NCI-H748 (cell line): Measurements from ENCODE around the gene ZBED2.
"Not testable (repeated sequence)": the region's sequence is repeated elsewhere in the genome, so short reads cannot be mapped to it uniquely, and the experiment has no call there.

Source experiments
- DNase-seq: peaks from one replicate; lab custom pipeline; 2025; ENCODE audit not compliant: unreplicated experiment; lab: John Stamatoyannopoulos, UW

Gene ZBED2, protein sequence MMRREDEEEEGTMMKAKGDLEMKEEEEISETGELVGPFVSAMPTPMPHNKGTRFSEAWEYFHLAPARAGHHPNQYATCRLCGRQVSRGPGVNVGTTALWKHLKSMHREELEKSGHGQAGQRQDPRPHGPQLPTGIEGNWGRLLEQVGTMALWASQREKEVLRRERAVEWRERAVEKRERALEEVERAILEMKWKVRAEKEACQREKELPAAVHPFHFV

DNA sequence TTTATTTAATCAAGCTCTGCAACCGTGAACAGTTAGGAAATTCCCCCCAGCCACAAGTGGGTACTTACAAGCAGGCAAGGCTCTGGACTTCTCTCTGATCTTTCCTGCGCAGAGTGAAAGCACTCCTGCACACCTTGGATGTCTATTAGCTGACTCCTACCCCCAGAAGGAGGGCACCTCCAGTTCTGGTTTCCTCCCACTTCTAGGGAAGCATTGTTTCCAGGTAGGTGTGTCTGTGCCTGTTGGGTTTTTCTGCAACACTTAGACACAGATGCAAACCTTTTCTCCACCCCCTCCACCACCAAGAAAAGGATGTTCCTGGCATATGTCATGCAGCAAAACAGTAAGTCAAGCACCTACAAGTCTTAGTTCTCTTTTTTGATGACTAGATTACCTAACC lies at the start of gene ZBED2:
Gene ZBED2, minus strand, starts transcription at position 115 of the 400 bp plus-strand sequence. CDS start 1,145 bp downstream, outside the sequence.
- no peak for DNase-seq

- DNase-seq, result no peak
Measured at GRCh38 chr3:111639316-111639715, 44.2 kb upstream of the ZBED2 start.

- no peak for DNase-seq
Measured at GRCh38 chr3:111636366-111636885, 41.3 kb upstream of the ZBED2 start.

DNA sequence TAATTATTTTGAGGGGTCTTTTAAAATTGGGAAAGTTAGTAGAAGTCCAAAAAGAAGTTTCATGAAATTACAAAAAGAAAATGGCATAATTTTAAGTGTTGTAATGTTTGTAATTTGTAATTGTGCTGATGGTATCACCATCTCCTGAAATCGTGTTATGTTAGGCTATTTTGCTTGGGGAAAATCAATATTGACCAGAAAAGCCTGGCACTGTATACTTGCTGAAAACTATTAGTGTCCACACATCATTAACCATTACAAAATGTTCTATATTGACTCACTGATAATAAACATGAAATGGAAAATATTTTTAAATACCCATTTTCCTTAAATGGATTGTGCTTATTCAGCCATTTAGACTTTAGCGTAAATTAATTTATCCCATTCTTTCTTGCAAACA lies 40.3 kb upstream of the ZBED2 start:
- no peak for DNase-seq

DNA sequence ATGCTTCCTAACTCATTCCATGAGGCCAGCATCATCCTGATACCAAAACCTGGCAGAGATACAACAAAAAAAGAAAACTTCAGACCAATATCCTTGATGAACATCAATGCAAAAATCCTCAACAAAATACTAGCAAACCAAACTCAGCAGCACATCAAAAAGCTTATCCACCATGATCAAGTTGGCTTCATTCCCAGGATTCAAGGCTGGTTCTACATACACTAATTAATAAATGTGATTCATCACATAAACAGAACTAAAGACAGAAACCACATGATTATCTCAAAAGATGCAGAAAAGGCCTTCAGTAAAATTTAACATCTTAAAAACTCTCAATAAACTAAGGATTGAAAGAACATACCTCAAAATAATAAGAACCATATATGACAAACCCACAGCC lies 35.5 kb upstream of the ZBED2 start:
- DNase-seq, result not testable (repeated sequence)

DNA sequence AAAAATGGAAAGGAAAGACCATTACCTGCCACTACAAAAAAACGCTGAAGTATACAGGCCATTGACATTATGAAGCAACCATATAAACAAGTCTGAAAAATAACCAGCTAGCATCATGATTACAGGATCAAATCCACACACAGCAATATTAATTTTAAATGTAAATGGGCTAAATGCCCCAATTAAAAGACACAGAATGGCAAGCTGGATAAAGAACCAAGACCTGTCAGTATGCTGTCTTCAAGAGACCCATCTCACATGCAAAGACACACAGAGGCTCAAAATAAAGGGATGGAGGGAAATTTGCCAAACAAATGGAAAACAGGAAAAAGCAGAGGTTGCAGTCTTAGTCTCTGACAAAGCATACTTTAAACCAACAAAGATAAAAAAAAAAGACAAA lies 33.9 kb upstream of the ZBED2 start:
- DNase-seq, result not testable (repeated sequence)

- no peak for DNase-seq
Measured at GRCh38 chr3:111627092-111627491, 31.9 kb upstream of the ZBED2 start.

DNA sequence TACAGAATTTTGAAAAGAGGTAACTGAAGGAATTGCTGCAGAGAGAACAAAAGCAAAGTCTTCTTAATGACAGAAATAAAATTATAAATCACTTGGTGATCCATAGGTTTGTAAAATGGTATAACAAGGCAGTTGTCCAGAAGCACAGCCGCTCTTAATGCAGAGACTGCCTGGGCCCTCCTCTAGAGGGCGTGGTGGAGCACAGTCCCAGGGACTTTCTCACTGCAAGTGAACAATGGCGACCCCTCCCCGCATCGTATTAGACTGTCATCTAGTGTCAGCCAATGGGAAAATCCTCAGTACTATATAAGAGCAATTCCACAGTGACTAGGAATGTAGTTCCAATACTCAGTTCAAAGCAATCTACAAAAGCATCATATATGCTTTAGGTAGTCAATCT lies 26.4 kb upstream of the ZBED2 start:
- DNase-seq, result peak; percentile 10

GRCh38 chr3:111619833-111620232 lies 24.7 kb upstream of the ZBED2 start:
- DNase-seq, result peak; percentile 14

GRCh38 chr3:111618945-111619344 lies 23.8 kb upstream of the ZBED2 start:
- DNase-seq, result no peak

DNA sequence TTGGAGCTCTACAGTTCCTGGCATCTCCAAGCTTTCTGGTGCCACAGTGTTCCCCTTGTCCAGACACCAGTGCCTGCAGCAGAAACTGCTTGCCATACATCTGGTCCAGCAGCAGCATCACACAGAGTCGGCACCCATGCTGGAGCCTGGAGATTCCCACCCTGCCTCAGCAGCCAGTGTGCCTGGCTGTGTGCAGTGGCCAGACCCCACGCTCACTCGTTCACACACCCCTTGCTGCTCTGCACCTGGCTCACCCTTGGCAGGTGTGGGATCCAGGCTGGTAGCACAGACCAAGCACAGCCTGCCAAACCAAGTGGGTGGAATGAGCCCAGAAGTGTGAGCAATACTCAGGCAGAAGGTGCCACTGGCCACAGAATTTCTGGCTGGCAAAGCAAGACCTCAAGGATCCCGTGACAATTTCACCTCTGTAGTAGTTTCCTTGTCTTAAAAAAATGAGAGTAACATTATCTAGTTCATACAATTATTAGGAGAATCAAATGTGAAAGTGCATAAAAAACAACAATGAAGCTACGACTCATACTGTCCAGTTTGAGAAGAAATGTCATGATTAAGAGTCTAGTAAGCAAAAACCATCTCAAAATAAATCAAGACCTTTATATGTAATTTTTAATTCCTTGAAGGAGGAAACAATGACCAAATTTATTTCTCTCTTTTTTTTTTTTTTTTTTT lies 22.9 kb upstream of the ZBED2 start:
- DNase-seq, result no peak

GRCh38 chr3:111617406-111617805 lies 22.3 kb upstream of the ZBED2 start:
- DNase-seq, result no peak

DNA sequence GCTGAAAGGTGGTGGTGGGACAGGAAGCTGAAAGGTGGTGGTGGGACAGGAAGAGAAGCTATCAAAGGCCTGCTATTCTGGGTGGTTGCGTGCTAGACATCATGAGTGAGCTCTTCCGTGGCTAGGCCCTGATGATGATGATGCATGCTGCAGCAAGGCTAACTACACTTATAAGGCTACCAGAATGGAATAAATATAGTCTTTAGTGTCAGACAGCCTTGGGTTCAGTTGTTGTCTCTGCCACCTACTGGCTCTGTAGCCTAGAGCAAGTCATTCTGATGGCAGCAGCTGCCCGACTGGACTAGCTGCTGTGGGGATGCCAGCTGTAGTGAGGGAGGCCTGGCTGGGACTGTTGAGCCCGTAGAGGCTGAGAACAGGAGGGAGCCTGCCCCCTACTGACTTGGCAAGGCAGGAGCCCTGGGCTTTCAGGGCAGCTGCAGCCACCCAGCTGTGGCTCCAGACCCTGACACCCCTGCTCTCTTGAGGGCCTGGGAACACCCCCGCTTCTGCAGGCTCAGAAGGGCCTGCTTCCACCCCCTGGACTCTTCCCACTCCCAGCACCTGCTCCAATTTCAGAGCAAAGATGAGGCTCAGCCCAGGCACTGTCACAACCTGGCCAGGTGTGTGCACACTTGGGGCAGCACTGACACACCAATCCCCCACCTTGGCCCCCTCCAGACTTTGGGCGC lies 21.4 kb upstream of the ZBED2 start:
- DNase-seq, result no peak

DNA sequence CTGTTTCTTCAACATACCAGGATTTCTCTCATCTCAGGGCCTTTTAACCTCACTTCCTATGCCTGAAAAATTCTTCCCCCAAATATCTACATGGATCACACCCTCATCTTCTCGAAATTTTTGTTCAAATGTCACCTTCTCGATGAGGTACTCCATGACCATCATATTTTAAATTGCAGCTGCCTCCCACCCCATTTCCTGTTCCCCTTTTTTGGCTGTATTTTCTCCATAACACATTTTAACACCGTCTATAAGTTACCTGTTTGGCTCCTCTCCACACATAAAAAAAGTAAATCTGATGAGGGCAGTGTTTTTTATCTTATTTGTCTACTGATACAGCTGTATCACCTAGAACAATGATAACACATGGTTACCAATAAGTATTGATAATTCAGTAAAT lies 20.7 kb upstream of the ZBED2 start:
- no peak for DNase-seq

GRCh38 chr3:111613294-111613693 lies 18.1 kb upstream of the ZBED2 start:
- no peak for DNase-seq

DNA sequence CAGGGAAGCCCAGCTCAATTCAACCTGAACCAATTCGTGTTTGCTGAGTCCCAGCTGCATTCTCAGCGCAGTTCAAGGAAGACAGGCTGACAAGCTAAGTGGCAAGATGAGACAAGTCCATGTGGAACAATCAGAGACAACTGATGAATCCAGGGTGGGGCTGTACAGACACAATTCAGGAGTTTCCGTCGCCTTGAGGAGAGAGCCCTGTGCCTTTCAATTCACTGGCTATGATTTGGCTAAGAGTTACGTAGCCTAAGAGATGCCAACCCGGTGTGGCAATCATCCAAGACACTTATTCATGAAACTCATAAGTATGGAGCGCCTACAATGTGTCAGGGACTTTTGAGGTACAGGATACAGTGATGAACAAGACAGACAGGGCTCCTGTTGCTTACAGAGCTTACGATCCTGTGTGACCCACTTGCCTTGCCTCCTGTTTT lies 15.5 kb upstream of the ZBED2 start:
- DNase-seq, result no peak

DNA sequence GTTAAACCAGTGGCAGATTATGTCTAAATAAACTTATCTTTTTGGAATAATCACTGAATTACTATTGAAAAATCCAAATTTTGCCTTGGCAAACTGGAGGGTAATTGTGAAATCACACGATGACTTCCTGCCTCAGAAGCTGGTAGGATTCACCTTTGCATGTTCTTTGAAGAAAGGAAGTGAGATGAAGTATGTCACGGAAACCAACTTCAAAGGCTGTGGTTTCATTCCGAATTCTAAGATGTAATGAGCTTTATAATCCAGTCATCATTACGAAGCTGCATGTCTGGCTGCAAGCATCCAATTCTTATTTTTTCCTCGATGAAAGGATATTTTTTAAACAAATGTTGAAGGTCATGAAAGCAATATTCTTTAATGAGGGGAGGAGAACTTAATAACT lies 15.0 kb upstream of the ZBED2 start:
- DNase-seq, result no peak

DNA sequence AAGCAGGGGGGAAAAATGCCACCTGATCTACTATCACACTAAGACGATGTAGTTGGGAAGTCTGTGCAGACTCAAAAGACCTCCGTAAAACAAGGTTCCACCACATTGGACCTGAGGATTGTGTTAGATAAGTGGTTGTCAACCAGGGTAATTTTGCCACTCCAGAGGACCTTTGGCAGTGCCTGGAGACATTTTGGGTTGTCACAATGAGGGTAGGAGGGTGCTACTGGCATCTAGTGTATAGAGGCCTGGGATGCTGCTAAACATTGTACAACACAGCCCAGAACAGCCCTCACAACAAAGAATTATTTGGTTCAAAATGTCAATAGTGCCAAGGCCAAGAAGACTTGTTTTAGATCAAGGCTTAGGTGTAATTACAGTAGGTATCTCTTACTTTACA lies 14.6 kb upstream of the ZBED2 start:
- DNase-seq, result no peak

- no peak for DNase-seq
Measured at GRCh38 chr3:111608383-111608782, 13.2 kb upstream of the ZBED2 start.

DNA sequence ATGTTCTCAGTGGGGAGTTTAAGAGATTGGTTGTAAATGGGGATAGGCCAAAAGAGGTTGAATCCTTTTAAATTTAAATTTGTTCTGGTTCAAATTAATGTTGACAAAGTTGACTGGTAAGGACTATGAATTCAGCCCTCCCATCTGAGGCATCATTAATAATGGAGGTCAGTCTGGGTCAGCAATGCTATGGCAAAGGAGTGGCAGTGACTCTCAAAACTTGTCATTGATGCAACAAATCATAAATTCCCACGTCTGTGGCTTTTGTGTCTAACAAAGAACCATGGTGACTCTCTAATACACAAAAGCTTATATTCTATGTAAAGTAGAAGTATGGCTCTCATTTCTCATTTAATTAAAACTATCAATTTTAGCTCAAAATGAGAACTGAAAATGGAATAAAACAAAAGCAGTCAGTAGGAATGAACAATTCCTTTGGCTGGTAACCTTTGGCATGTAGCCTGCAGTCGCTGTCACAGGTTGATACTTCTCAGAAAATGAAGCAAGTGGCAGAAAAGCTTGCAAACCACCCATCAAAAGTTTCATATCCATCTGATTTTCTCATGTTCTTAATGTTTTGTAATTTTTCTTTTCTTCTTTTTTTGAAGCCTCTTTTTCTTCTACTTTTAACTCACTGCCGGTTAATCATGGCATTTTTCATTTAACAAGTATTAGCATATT lies 12.2 kb upstream of the ZBED2 start:
- no peak for DNase-seq

GRCh38 chr3:111605493-111605892 lies 10.3 kb upstream of the ZBED2 start:
- DNase-seq, result no peak
